GM23248 (cell line): ENCODE measurements around the gene QSOX1. TPM values are rescaled to one million over a fixed set of nuclear protein-coding genes. Genes with fewer than 3 reads are reported as not detected.

ENCODE experiments used
- DNase-seq: peaks from one replicate; pipeline ENCODE4 v3.0.0-alpha.2; 2015
- H2AFZ ChIP-seq: fragments of 200-600 bp; sonication (generic); 2 replicates; pipeline ENCODE4 v1.6.1; 2016; ENCODE audit warnings: antibody characterized with exemption
- H3F3A ChIP-seq: fragments of 200-600 bp; sonication (generic); 2 replicates; pipeline ENCODE4 v1.6.1; 2016; ENCODE audit warnings: mild to moderate bottlenecking, antibody characterized with exemption, mixed run types; ENCODE audit not compliant: insufficient read depth
- H3K27ac ChIP-seq: fragments of 200-600 bp; sonication (generic); 2 replicates; pipeline ENCODE4 v1.5.1; 2016; ENCODE audit warnings: mild to moderate bottlenecking
- H3K27me3 ChIP-seq: fragments of 200-600 bp; sonication (generic); replicated peaks from 2 replicates; pipeline ENCODE4 v1.6.1; 2016; ENCODE audit warnings: mild to moderate bottlenecking; ENCODE audit not compliant: insufficient read depth
- H3K36me3 ChIP-seq: fragments of 200-600 bp; sonication (generic); 2 replicates; pipeline ENCODE4 v1.6.1; 2016; ENCODE audit warnings: low read depth, mild to moderate bottlenecking
- H3K4me1 ChIP-seq: fragments of 200-600 bp; sonication (generic); 2 replicates; pipeline ENCODE4 v1.6.1; 2016; ENCODE audit warnings: mild to moderate bottlenecking; ENCODE audit not compliant: insufficient read depth
- H3K4me2 ChIP-seq: fragments of 200-600 bp; sonication (generic); one replicate; pipeline ENCODE4 v1.6.1; 2016; ENCODE audit warnings: mild to moderate bottlenecking; ENCODE audit not compliant: unreplicated experiment
- H3K4me3 ChIP-seq: fragments of 200-600 bp; sonication (generic); 2 replicates; pipeline ENCODE4 v1.5.1; 2016; ENCODE audit warnings: mild to moderate bottlenecking
- H3K79me2 ChIP-seq: fragments of 200-600 bp; sonication (generic); 2 replicates; pipeline ENCODE4 v1.6.1; 2016; ENCODE audit warnings: mild to moderate bottlenecking; ENCODE audit not compliant: insufficient read depth
- H3K9ac ChIP-seq: fragments of 200-600 bp; sonication (generic); 2 replicates; pipeline ENCODE4 v1.6.1; 2016; ENCODE audit warnings: mild to moderate bottlenecking
- H3K9me2 ChIP-seq: fragments of 200-600 bp; sonication (generic); 2 replicates; pipeline ENCODE4 v1.6.1; 2016; ENCODE audit warnings: mixed run types, mild to moderate bottlenecking, moderate library complexity; ENCODE audit not compliant: insufficient read depth
- H3K9me3 ChIP-seq: fragments of 200-600 bp; sonication (generic); one replicate; pipeline ENCODE4 v1.6.1; 2017; ENCODE audit warnings: low read depth
- H4K20me1 ChIP-seq: fragments of 200-600 bp; sonication (generic); 2 replicates; pipeline ENCODE4 v1.6.0; 2016; ENCODE audit not compliant: insufficient read depth
- EZH2 ChIP-seq: fragments of 200-600 bp; sonication (generic); IDR thresholded peaks from 2 replicates; pipeline ENCODE4 v1.6.1; 2018; ENCODE audit warnings: antibody characterized with exemption, mild to moderate bottlenecking; ENCODE audit not compliant: insufficient read depth, poor library complexity, severe bottlenecking
- EZH2phosphoT487 ChIP-seq: fragments of 200-600 bp; sonication (generic); IDR thresholded peaks from 2 replicates; pipeline ENCODE4 v1.6.1; 2018; ENCODE audit warnings: antibody characterized with exemption, moderate library complexity, mild to moderate bottlenecking, low read depth; ENCODE audit not compliant: insufficient read depth
- WGBS, 2 experiments: methylation state at CpG; one replicate each; pipeline ENCODE4 v1.1.6; 2015 to 2017; ENCODE audit warnings: low lambda C conversion rate in 2 of 2, low coverage in 1 of 2; ENCODE audit errors: missing lambda C conversion rate in 2 of 2; 5-methylcytosine and 5-hydroxymethylcytosine counted together
- in situ Hi-C: fragments of 300-500 bp; cut with MboI; formaldehyde crosslinking; loops from 2 replicates; pipeline ENCODE4 v1.15.0; 2020
- polyA plus RNA-seq: library from polyadenylated mRNA; unstranded; fragments of >200 nt; fragmentation: Nextera tagmentation; extraction: Ambion mirVana; gene quantifications from 2 replicates; pipeline ENCODE4 v1.2.1, GENCODE V29; 2016
- total RNA-seq: library from RNA; depleted of rRNA; stranded (reverse); fragments of >200 nt; shearing (Covaris generic); gene quantifications from 2 replicates; pipeline ENCODE4 v1.2.3, GENCODE V29; 2014

The QSOX1 gene
- total and polyA plus RNA-seq, 2 experiments from 2014 or later: 270 to 519 TPM

GRCh38 chr1:180236698-180237509, 82.2 kb downstream of the QSOX1 start:
- no peak overlapping the region for H3K9ac ChIP-seq
- peaks cover 97% of the 10 kb centered on the region for H3K27me3 ChIP-seq
- in situ Hi-C loops: no loop called here
- TF ChIP-seq EZH2phosphoT487 (0 out of 2 replicates have a peak, but pooled peaks have one; percentile 20), EZH2 (peak; percentile 63)
- H3K27ac ChIP-seq: no peak overlapping the region
- H4K20me1 ChIP-seq: no peaks in the 10 kb centered on the region
- no peaks in the 10 kb centered on the region for H3K9me2 ChIP-seq
- no peaks in the 10 kb centered on the region for H3F3A ChIP-seq
- no peak for DNase-seq
- no peaks in the 10 kb centered on the region for H3K4me1 ChIP-seq
- no peak overlapping the region for H2AFZ ChIP-seq
- no peaks in the 10 kb centered on the region for H3K9me3 ChIP-seq
- 9 to 13% methylated on average over 14 to 16 of the region's 16 CpGs for WGBS, 2 experiments
- no peak overlapping the region for H3K4me2 ChIP-seq
- H3K36me3 ChIP-seq: no peaks in the 10 kb centered on the region
- no peaks in the 10 kb centered on the region for H3K79me2 ChIP-seq
- H3K4me3 ChIP-seq: no peak overlapping the region

GRCh38 chr1:180237869-180238476, 83.3 kb downstream of the QSOX1 start:
- Histone ChIP-seq H3K4me1 (no peaks in the 10 kb centered on the region), H3F3A (no peaks in the 10 kb centered on the region)
- in situ Hi-C loops: no loop called here

GRCh38 chr1:180238675-180239074, 84.0 kb downstream of the QSOX1 start:
- H3K9me3 ChIP-seq: no peaks in the 10 kb centered on the region
- H3K9me2 ChIP-seq: no peaks in the 10 kb centered on the region
- no peak overlapping the region for H3K27ac ChIP-seq
- H4K20me1 ChIP-seq: no peaks in the 10 kb centered on the region
- no peaks in the 10 kb centered on the region for H3K79me2 ChIP-seq
- WGBS, 2 experiments: 24 to 29% methylated on average over 7 of the region's 7 CpGs
- H3K9ac ChIP-seq: no peak overlapping the region
- H3K4me3 ChIP-seq: no peak overlapping the region
- H3K4me2 ChIP-seq: no peak overlapping the region
- no peak for DNase-seq
- no peaks in the 10 kb centered on the region for H3F3A ChIP-seq
- no peak overlapping the region for H2AFZ ChIP-seq
- TF ChIP-seq EZH2: no peak
- no peak for TF ChIP-seq EZH2phosphoT487
- in situ Hi-C loops: no loop called here
- H3K4me1 ChIP-seq: no peaks in the 10 kb centered on the region
- H3K36me3 ChIP-seq: no peaks in the 10 kb centered on the region
- peaks cover 81% of the 10 kb centered on the region for H3K27me3 ChIP-seq

More at GRCh38 chr1:180237869-180238476, 83.3 kb downstream of the QSOX1 start:
- TF ChIP-seq EZH2phosphoT487 (no peak), EZH2 (no peak)
- H3K27me3 ChIP-seq: peaks cover 88% of the 10 kb centered on the region
- no peaks in the 10 kb centered on the region for H3K9me2 ChIP-seq
- no peak overlapping the region for H2AFZ ChIP-seq
- H3K36me3 ChIP-seq: no peaks in the 10 kb centered on the region
- H3K4me3 ChIP-seq: no peak overlapping the region
- H3K9ac ChIP-seq: no peak overlapping the region
- DNase-seq: no peak
- no peaks in the 10 kb centered on the region for H4K20me1 ChIP-seq
- H3K9me3 ChIP-seq: no peaks in the 10 kb centered on the region
- no peak overlapping the region for H3K27ac ChIP-seq
- H3K4me2 ChIP-seq: no peak overlapping the region
- WGBS, 2 experiments: 24% methylated on average over 7 of the region's 7 CpGs
- H3K79me2 ChIP-seq: no peaks in the 10 kb centered on the region

GRCh38 chr1:180239145-180240096, 84.8 kb downstream of the QSOX1 start:
- in situ Hi-C loops: no loop called here
- Histone ChIP-seq H3K27me3 (peaks cover 75% of the 10 kb centered on the region), H3K4me2 (no peak overlapping the region)

More at GRCh38 chr1:180239145-180240096, 84.8 kb downstream of the QSOX1 start:
- H3K27ac ChIP-seq: no peak overlapping the region
- no peaks in the 10 kb centered on the region for H3K9me2 ChIP-seq
- no peak for DNase-seq
- H3K4me3 ChIP-seq: no peak overlapping the region
- H3F3A ChIP-seq: no peaks in the 10 kb centered on the region
- H3K4me1 ChIP-seq: no peaks in the 10 kb centered on the region
- no peaks in the 10 kb centered on the region for H3K36me3 ChIP-seq
- 18% methylated on average over 10 of the region's 10 CpGs for WGBS, 2 experiments
- no peak for TF ChIP-seq EZH2
- TF ChIP-seq EZH2phosphoT487: no peak
- H3K9ac ChIP-seq: no peak overlapping the region
- H3K79me2 ChIP-seq: no peaks in the 10 kb centered on the region
- H2AFZ ChIP-seq: no peak overlapping the region
- H4K20me1 ChIP-seq: no peaks in the 10 kb centered on the region
- no peaks in the 10 kb centered on the region for H3K9me3 ChIP-seq
